ENCODE data around the gene ZNF664.

DNA sequence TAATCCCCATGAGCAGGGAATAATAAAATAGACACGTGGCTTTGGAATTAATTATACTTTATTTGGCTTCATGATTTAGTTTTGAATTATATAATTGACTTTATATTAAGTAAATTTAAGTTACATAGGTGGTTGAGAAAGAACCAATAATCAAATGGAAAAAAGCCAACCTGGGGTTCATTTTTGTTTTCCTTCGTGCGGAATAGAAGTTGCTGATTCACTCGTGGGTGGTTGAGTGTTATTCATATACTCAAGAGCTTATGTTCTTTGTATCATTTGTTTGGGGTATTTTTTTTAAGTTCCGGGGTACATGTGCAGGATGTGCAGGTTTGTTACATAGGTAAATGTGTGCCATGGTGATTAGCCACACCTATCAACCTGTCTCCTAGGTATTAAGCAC is 58.0 kb downstream of the ZNF664 start:
- TF ChIP-seq, protein P1, sequence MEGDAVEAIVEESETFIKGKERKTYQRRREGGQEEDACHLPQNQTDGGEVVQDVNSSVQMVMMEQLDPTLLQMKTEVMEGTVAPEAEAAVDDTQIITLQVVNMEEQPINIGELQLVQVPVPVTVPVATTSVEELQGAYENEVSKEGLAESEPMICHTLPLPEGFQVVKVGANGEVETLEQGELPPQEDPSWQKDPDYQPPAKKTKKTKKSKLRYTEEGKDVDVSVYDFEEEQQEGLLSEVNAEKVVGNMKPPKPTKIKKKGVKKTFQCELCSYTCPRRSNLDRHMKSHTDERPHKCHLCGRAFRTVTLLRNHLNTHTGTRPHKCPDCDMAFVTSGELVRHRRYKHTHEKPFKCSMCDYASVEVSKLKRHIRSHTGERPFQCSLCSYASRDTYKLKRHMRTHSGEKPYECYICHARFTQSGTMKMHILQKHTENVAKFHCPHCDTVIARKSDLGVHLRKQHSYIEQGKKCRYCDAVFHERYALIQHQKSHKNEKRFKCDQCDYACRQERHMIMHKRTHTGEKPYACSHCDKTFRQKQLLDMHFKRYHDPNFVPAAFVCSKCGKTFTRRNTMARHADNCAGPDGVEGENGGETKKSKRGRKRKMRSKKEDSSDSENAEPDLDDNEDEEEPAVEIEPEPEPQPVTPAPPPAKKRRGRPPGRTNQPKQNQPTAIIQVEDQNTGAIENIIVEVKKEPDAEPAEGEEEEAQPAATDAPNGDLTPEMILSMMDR (IDR thresholded peaks at IDR 0.05; ENCODE audit: borderline replicate concordance, extremely low read depth, low read length, poor library complexity, severe bottlenecking): no peak
- TF ChIP-seq EZH2 (IDR thresholded peaks at IDR 0.05; ENCODE audit: borderline replicate concordance, low read depth, low read length, severe bottlenecking): no peak

Measured in DND-41 (cell line).